K562 treated with DMSO at 1 percent for 12 hours (cell line): Measurements from ENCODE around the gene SARNP. TPM values are rescaled to one million over a fixed set of nuclear protein-coding genes. Genes with fewer than 3 reads are reported as not detected.

Experiments used
- total RNA-seq: library from RNA; unstranded; fragments of 300-600 nt; gene quantifications from 2 replicates; pipeline ENCODE4 v1.2.3, GENCODE V29; 2022; ENCODE audit not compliant: insufficient read depth

The SARNP gene
- total RNA-seq = 95.9 and 113 TPM in 2 replicates

GRCh38 chr12:55817345-55818139, at the start of gene SARNP, which contains the start of gene ORMDL2:
TSS of gene SARNP (minus strand) at chr12:55817724. CDS start at chr12:55817701, 23 bp downstream.
TSS of gene ORMDL2 (plus strand) at chr12:55818041. CDS start at chr12:55819000, 959 bp downstream.

GRCh38 chr12:55842681-55843429, 25.3 kb upstream of the SARNP start, which contains the start of gene MMP19:
TSS of gene MMP19 (minus strand) at chr12:55842936. CDS start at chr12:55842830, 106 bp downstream.

DNA sequence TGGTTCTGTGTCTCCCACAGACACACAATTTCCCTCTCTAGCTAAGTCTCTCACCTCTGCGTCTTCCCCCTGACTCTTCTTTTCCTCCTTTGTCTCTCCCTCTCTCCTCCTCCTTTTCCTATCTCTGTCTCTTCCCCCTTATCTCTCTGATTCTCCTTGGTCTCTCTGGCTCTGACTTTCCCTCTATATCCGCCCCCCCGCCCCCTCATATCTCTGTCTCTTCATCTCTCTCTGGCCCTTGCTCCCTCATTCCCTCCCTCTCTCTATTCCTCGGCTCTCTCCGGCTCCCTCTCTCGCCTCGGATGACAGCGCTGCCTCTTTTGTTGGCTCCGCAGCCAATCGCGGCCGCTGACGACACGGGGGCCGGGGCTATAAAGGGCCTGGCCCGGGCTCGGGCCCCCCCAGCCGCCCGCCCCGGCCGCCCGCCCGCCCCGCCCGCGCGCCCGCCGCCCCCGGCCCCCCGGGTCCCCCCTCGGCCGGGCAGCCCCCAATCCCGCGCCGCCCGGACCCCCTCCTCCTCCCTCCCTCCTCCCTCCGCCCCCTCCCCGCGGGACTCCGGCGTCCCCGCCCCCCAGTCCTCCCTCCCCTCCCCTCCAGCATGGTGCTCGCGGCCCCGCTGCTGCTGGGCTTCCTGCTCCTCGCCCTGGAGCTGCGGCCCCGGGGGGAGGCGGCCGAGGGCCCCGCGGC, 74.7 kb downstream of the SARNP start, which contains the start of gene GDF11:
GDF11 (plus strand) TSS at position 404 of the 687 bp plus-strand sequence; CDS start at position 599, 195 bp downstream.

GRCh38 chr12:55728939-55729818, 88.3 kb downstream of the SARNP start, which contains the start of gene CD63:
TSS of gene CD63 (minus strand) at chr12:55729009. CDS start at chr12:55728341, 668 bp downstream.

GRCh38 chr12:55720071-55720564, 97.4 kb downstream of the SARNP start, which contains the start of gene RDH5:
TSS of gene RDH5 (plus strand) at chr12:55720393. CDS start at chr12:55721185, 792 bp downstream.

DNA sequence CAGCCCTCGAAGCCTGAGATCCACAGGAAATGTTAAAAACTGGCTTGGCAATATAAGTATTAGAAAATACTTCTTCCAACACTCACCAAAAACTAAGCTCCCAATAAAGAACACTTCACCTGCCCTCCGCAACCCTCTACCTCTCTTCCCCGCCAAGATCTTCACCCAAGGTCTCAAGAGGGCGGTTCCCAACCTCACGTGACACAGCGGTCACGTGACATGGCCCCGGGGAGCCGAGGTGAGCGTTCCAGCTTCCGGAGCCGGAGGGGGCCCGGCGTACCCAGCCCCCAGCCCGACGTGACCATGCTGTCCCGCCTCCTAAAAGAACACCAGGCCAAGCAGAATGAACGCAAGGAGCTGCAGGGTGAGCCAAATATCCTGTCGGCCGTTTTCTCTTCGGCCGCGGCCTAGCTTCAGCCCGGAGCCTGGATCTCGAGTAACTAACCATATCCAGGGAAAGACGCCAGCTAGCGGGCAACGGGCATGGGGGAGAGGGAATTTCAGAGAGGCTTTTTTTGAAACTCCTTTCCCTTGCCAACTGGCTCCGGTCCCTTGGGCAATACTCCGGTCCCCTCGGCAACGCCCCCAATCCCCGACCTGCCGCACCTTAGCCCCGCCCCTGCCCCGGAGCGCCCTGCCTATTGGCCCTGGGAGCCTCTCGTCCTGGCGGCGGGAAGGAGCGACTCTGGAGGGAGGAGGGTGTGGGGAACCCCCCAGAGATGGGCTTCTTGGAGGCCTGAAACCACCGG, 101.5 kb downstream of the SARNP start, which contains the start of gene BLOC1S1:
BLOC1S1 (plus strand) TSS at position 214 of the 749 bp plus-strand sequence; CDS start at position 220, 6 bp downstream.

GRCh38 chr12:55707841-55708694, 109.5 kb downstream of the SARNP start, which contains the start of gene ITGA7:
TSS of gene ITGA7 (minus strand) at chr12:55707904. CDS start at chr12:55707682, 222 bp downstream.

Other genes starting within 250 kb of the SARNP start
- not detected in 2 replicates for gene OR2AP1, start 245.3 kb downstream of the SARNP start, total RNA-seq
- gene OR10P1, start 180.8 kb downstream of the SARNP start, total RNA-seq = not detected in 2 replicates
- 0.82 and 3.9 TPM in 2 replicates for gene ITGA7, start 109.8 kb downstream of the SARNP start, total RNA-seq
- 72.5 and 131 TPM in 2 replicates for gene BLOC1S1, start 101.7 kb downstream of the SARNP start, total RNA-seq
- gene RDH5, start 97.3 kb downstream of the SARNP start, total RNA-seq = 2.2 and 4.0 TPM in 2 replicates
- gene CD63, start 88.7 kb downstream of the SARNP start, total RNA-seq = 1,001 and 1,162 TPM in 2 replicates
- 6.8 and 8.7 TPM in 2 replicates for gene GDF11, start 74.6 kb downstream of the SARNP start, total RNA-seq
- 14.8 and 20.8 TPM in 2 replicates for gene ORMDL2, start 317 bp upstream of the SARNP start, total RNA-seq
- 10.8 and 24.3 TPM in 2 replicates for gene DNAJC14, start 11.9 kb upstream of the SARNP start, total RNA-seq
- 0.61 and 1.6 TPM in 2 replicates for gene MMP19, start 25.2 kb upstream of the SARNP start, total RNA-seq
- gene PYM1, start 110.2 kb upstream of the SARNP start, total RNA-seq = 25.3 and 31.8 TPM in 2 replicates
- 20.0 and 41.3 TPM in 2 replicates for gene DGKA, start 113.4 kb upstream of the SARNP start, total RNA-seq
- gene PMEL, start 148.3 kb upstream of the SARNP start, total RNA-seq = 1.6 and 2.3 TPM in 2 replicates
- gene CDK2, start 149.1 kb upstream of the SARNP start, total RNA-seq = 60.8 and 102 TPM in 2 replicates
- gene RAB5B, start 156.4 kb upstream of the SARNP start, total RNA-seq = 24.7 and 53.6 TPM in 2 replicates
- gene SUOX, start 179.6 kb upstream of the SARNP start, total RNA-seq = 28.3 and 47.1 TPM in 2 replicates
- 5.5 and 28.5 TPM in 2 replicates for gene IKZF4, start 203.3 kb upstream of the SARNP start, total RNA-seq
- 356 and 471 TPM in 2 replicates for gene RPS26, start 224.2 kb upstream of the SARNP start, total RNA-seq